ENCODE data around the gene MEIKIN.

- TF ChIP-seq, protein P1, sequence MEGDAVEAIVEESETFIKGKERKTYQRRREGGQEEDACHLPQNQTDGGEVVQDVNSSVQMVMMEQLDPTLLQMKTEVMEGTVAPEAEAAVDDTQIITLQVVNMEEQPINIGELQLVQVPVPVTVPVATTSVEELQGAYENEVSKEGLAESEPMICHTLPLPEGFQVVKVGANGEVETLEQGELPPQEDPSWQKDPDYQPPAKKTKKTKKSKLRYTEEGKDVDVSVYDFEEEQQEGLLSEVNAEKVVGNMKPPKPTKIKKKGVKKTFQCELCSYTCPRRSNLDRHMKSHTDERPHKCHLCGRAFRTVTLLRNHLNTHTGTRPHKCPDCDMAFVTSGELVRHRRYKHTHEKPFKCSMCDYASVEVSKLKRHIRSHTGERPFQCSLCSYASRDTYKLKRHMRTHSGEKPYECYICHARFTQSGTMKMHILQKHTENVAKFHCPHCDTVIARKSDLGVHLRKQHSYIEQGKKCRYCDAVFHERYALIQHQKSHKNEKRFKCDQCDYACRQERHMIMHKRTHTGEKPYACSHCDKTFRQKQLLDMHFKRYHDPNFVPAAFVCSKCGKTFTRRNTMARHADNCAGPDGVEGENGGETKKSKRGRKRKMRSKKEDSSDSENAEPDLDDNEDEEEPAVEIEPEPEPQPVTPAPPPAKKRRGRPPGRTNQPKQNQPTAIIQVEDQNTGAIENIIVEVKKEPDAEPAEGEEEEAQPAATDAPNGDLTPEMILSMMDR (IDR thresholded peaks at IDR 0.05; ENCODE audit: poor library complexity, severe bottlenecking): no peak
- TF ChIP-seq, protein P2, sequence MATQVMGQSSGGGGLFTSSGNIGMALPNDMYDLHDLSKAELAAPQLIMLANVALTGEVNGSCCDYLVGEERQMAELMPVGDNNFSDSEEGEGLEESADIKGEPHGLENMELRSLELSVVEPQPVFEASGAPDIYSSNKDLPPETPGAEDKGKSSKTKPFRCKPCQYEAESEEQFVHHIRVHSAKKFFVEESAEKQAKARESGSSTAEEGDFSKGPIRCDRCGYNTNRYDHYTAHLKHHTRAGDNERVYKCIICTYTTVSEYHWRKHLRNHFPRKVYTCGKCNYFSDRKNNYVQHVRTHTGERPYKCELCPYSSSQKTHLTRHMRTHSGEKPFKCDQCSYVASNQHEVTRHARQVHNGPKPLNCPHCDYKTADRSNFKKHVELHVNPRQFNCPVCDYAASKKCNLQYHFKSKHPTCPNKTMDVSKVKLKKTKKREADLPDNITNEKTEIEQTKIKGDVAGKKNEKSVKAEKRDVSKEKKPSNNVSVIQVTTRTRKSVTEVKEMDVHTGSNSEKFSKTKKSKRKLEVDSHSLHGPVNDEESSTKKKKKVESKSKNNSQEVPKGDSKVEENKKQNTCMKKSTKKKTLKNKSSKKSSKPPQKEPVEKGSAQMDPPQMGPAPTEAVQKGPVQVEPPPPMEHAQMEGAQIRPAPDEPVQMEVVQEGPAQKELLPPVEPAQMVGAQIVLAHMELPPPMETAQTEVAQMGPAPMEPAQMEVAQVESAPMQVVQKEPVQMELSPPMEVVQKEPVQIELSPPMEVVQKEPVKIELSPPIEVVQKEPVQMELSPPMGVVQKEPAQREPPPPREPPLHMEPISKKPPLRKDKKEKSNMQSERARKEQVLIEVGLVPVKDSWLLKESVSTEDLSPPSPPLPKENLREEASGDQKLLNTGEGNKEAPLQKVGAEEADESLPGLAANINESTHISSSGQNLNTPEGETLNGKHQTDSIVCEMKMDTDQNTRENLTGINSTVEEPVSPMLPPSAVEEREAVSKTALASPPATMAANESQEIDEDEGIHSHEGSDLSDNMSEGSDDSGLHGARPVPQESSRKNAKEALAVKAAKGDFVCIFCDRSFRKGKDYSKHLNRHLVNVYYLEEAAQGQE (IDR thresholded peaks at IDR 0.05; ENCODE audit: borderline replicate concordance): no peak
- no peak for TF ChIP-seq RAD21 (conservative IDR thresholded peaks at IDR 0.05)
- TF ChIP-seq EP300 (conservative IDR thresholded peaks at IDR 0.05; ENCODE audit: poor library complexity, severe bottlenecking): no peak
These were observed 61.5 kb downstream of the MEIKIN start for GRCh38 chr5:131883984-131884383.

Data from neural cell (in vitro differentiated cells).